SH-SY5Y (cell line): ENCODE measurements around the gene NENF.

Experiments
- GATA2 ChIP-seq: IDR thresholded peaks from 2 replicates; pipeline ENCODE4 v1.6.1; 2011; ENCODE audit warnings: mild to moderate bottlenecking, low read depth, low read length
- GATA3 ChIP-seq: IDR thresholded peaks from 2 replicates; pipeline ENCODE4 v1.6.1; 2011; ENCODE audit warnings: low read depth, mild to moderate bottlenecking, low read length, moderate library complexity

NENF gene

GRCh38 chr1:212463565-212464285 lies 31.0 kb downstream of the NENF start:
- no peak for TF ChIP-seq GATA3
- no peak for TF ChIP-seq GATA2

GRCh38 chr1:212465311-212465710 lies 32.6 kb downstream of the NENF start:
- no peak for TF ChIP-seq GATA2
- no peak for TF ChIP-seq GATA3

- TF ChIP-seq GATA3 = no peak
These were observed 33.7 kb downstream of the NENF start for GRCh38 chr1:212466437-212466836.

GRCh38 chr1:212466898-212467650 lies 34.4 kb downstream of the NENF start:
- TF ChIP-seq GATA3 (no peak), GATA2 (no peak)

GRCh38 chr1:212467843-212468482 lies 35.2 kb downstream of the NENF start:
- no peak for TF ChIP-seq GATA3
- TF ChIP-seq GATA2 = no peak

GRCh38 chr1:212470059-212470458 lies 37.3 kb downstream of the NENF start:
- TF ChIP-seq GATA3 (no peak), GATA2 (no peak)

GRCh38 chr1:212471286-212471685 lies 38.6 kb downstream of the NENF start:
- no peak for TF ChIP-seq GATA2
- TF ChIP-seq GATA3 = no peak

GRCh38 chr1:212471891-212472675 lies 39.4 kb downstream of the NENF start:
- no peak for TF ChIP-seq GATA2
- TF ChIP-seq GATA3 = no peak

GRCh38 chr1:212473729-212474128 lies 41.0 kb downstream of the NENF start:
- TF ChIP-seq GATA3 = no peak
- no peak for TF ChIP-seq GATA2

GRCh38 chr1:212475151-212475550 lies 42.4 kb downstream of the NENF start:
- TF ChIP-seq GATA2 (no peak), GATA3 (no peak)

- TF ChIP-seq GATA2 (0 out of 2 replicates have a peak, but pooled peaks have one; percentile 14), GATA3 (no peak)
These were observed 44.4 kb downstream of the NENF start for GRCh38 chr1:212477014-212477679.

GRCh38 chr1:212477680-212478466 lies 45.2 kb downstream of the NENF start:
- TF ChIP-seq GATA3 = no peak
- TF ChIP-seq GATA2 = no peak
